A549 (cell line): Measurements from ENCODE around the gene PCBP3.

ENCODE experiments used
- CEBPB ChIP-seq, 2 experiments: fragments of >200 bp in 1 of 2; sonication (Bioruptor Twin) in 1 of 2; formaldehyde crosslinking in 1 of 2; IDR thresholded peaks; 2 replicates each; pipeline ENCODE4 v1.6.1; 2012 to 2016
- CTCF ChIP-seq: fragments of >200 bp; sonication (Bioruptor Twin); formaldehyde crosslinking; IDR thresholded peaks from 3 replicates; pipeline ENCODE4 v1.5.1; 2016
- KDM1A ChIP-seq: fragments of 200-600 bp; sonication (generic); IDR thresholded peaks from 2 replicates; pipeline ENCODE4 v1.6.1; 2016; ENCODE audit warnings: low read depth, mild to moderate bottlenecking
- POLR2A ChIP-seq: IDR thresholded peaks from 2 replicates; pipeline ENCODE4 v1.6.1; 2012; ENCODE audit warnings: mild to moderate bottlenecking, low read length
- RAD21 ChIP-seq, 2 experiments: fragments of >200 bp in 1 of 2; sonication (Bioruptor Twin) in 1 of 2; formaldehyde crosslinking in 1 of 2; IDR thresholded peaks in 1 of 2; conservative IDR thresholded peaks in 1 of 2; 2 replicates in 1 of 2; 3 replicates in 1 of 2; pipeline ENCODE4 v1.6.1; 2012 to 2018; ENCODE audit warnings: inconsistent platforms in 1 of 2

DNA sequence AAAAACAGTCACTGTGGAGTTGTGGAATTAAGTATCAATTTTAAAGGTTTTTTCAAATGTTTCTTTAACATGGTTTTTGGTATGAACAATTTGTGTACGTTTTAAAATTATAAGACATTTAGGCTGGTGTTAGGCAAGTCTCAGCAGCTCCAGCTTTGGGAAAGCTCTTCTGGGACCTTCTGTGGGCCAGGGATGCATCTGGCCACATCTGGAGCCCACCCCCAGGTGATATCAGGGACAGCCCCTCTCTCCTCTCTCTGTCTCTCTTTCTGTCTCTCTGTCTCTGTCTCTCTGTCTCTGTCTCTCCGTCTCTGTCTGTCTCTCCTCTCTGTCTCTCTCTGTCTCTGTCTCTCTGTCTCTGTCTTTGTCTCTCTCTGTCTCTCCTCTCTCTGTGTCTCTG lies 336.7 kb downstream of the PCBP3 start:
- TF ChIP-seq POLR2A (no peak), CTCF (no peak), RAD21 (conservative IDR thresholded peaks at IDR 0.05 in 1 of 2, IDR thresholded peaks at IDR 0.05 in 1 of 2) (no peak), CEBPB (IDR thresholded peaks at IDR 0.05) (no peak), KDM1A (no peak)
